Central memory CD8-positive, alpha-beta T cell (primary cell): ENCODE data around the gene KCND2.

Source experiments
- ATAC-seq: fragments of 150-1000 bp; cut with Tn5 transposase; replicated peaks from 2 replicates; pipeline ENCODE4 v1.10.0; 2022; ENCODE audit warnings: mild to moderate bottlenecking, moderate FRiP score, moderate number of reproducible peaks; ENCODE audit not compliant: poor library complexity, severe bottlenecking; ENCODE audit errors: extremely low read depth
- DNase-seq, 2 donors: peaks; one replicate each; pipeline ENCODE4 v3.0.0; 2021; ENCODE audit warnings: low spot score in 2 of 2
- H3K27ac Mint-ChIP-seq: one replicate; pipeline ENCODE4 v1.8.0; 2022; ENCODE audit warnings: low read depth, mild to moderate bottlenecking, moderate library complexity, mixed read lengths
- H3K27me3 Mint-ChIP-seq: one replicate; pipeline ENCODE4 v1.8.0; 2022; ENCODE audit warnings: mixed read lengths
- H3K36me3 Mint-ChIP-seq: one replicate; pipeline ENCODE4 v1.8.0; 2022; ENCODE audit warnings: mild to moderate bottlenecking, moderate library complexity, mixed read lengths; ENCODE audit not compliant: insufficient read depth
- H3K4me1 Mint-ChIP-seq: one replicate; pipeline ENCODE4 v1.8.0; 2022; ENCODE audit warnings: mixed read lengths
- H3K4me3 Mint-ChIP-seq: one replicate; pipeline ENCODE4 v1.8.0; 2022; ENCODE audit warnings: mild to moderate bottlenecking, moderate library complexity, mixed read lengths
- H3K9me3 Mint-ChIP-seq: one replicate; pipeline ENCODE4 v1.8.0; 2022; ENCODE audit warnings: mixed read lengths

Gene KCND2

DNA sequence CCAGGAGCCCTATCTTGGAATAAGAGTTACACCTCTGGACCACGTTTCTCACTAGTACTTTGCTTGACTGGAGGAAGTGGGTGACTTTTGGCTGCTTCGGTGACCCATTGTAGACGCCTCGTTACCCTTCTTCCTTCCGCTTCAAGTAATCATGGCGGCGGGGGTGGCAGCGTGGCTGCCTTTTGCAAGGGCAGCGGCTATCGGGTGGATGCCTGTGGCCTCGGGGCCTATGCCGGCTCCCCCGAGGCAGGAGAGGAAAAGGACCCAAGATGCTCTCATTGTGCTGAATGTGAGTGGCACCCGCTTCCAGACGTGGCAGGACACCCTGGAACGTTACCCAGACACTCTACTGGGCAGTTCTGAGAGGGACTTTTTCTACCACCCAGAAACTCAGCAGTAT is 1.5 kb downstream of the KCND2 start:
- no peak overlapping the region for H3K27ac Mint-ChIP-seq
- ATAC-seq = no peak
- H3K36me3 Mint-ChIP-seq = no peaks in the 10 kb centered on the region
- no peak for DNase-seq
- H3K4me1 Mint-ChIP-seq = no peaks in the 10 kb centered on the region
- no peak overlapping the region for H3K4me3 Mint-ChIP-seq
- peaks cover 9% of the 10 kb centered on the region for H3K9me3 Mint-ChIP-seq
- H3K27me3 Mint-ChIP-seq = no peaks in the 10 kb centered on the region

DNA sequence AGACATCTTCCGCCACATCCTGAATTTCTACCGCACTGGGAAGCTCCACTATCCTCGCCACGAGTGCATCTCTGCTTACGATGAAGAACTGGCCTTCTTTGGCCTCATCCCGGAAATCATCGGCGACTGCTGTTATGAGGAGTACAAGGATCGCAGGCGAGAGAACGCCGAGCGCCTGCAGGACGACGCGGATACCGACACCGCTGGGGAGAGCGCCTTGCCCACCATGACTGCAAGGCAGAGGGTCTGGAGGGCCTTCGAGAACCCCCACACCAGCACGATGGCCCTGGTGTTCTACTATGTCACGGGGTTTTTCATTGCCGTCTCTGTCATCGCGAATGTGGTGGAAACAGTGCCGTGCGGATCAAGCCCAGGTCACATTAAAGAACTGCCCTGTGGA is 1.9 kb downstream of the KCND2 start:
- no peaks in the 10 kb centered on the region for H3K36me3 Mint-ChIP-seq
- H3K4me3 Mint-ChIP-seq = no peak overlapping the region
- H3K9me3 Mint-ChIP-seq = peaks cover 9% of the 10 kb centered on the region
- no peaks in the 10 kb centered on the region for H3K27me3 Mint-ChIP-seq
- no peaks in the 10 kb centered on the region for H3K4me1 Mint-ChIP-seq
- no peak for DNase-seq
- no peak overlapping the region for H3K27ac Mint-ChIP-seq
- no peak for ATAC-seq

GRCh38 chr7:120276720-120277119 is 3.7 kb downstream of the KCND2 start:
- no peaks in the 10 kb centered on the region for H3K27me3 Mint-ChIP-seq
- H3K9me3 Mint-ChIP-seq = peaks cover 9% of the 10 kb centered on the region
- H3K27ac Mint-ChIP-seq = no peak overlapping the region
- no peaks in the 10 kb centered on the region for H3K4me1 Mint-ChIP-seq
- no peak for DNase-seq
- H3K36me3 Mint-ChIP-seq = no peaks in the 10 kb centered on the region
- no peak for ATAC-seq
- H3K4me3 Mint-ChIP-seq = no peak overlapping the region

DNA sequence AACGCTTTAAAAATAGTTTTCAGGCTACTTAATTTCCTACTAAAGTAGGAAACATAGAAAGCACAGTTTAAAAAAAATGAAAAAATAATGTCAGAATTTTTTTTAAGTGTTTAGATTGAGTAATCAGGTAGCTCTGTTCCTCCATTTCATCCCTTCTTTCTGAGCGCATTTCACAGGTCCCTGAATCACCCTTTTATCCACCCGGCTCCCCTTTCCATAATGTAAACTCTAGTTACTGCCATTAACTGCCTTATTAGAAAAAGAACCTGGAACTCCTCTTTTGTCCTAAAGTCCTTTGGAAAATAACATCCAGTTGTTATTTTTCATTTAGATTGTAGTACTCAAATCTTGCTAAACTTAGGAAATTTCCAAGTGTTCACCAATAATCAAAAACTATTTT is 5.8 kb downstream of the KCND2 start:
- ATAC-seq (no peak), DNase-seq (no peak)
- H3K27ac Mint-ChIP-seq = no peak overlapping the region
- no peaks in the 10 kb centered on the region for H3K4me1 Mint-ChIP-seq
- H3K9me3 Mint-ChIP-seq = peaks cover 21% of the 10 kb centered on the region
- H3K27me3 Mint-ChIP-seq = no peaks in the 10 kb centered on the region
- no peaks in the 10 kb centered on the region for H3K36me3 Mint-ChIP-seq
- no peak overlapping the region for H3K4me3 Mint-ChIP-seq

DNA sequence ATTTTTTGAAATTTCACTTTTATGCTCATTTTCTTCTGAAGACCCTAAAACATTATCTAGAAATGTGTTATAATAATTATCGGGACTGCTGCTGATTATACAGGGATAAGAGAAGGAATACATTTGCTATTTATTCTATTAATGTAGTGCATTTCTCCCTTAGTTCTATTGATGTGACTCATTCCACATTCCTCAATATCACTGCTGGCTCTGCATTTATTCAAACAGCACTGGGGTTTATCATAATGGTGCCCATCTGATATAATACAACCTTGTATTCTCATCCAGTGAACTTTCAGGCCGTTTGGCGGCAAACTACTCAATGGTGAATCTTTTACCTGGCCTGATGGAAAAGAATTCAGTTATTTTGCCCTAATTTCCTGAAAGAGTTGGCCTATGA is 7.8 kb downstream of the KCND2 start:
- Mint-ChIP-seq H3K4me3 (no peak overlapping the region), H3K36me3 (no peaks in the 10 kb centered on the region), H3K9me3 (peaks cover 12% of the 10 kb centered on the region), H3K27ac (no peak overlapping the region), H3K27me3 (no peaks in the 10 kb centered on the region), H3K4me1 (no peaks in the 10 kb centered on the region)
- DNase-seq (no peak), ATAC-seq (no peak)

- DNase-seq = no peak
- Mint-ChIP-seq H3K36me3 (no peaks in the 10 kb centered on the region), H3K9me3 (peaks cover 14% of the 10 kb centered on the region), H3K4me3 (no peak overlapping the region), H3K4me1 (no peaks in the 10 kb centered on the region), H3K27me3 (no peaks in the 10 kb centered on the region), H3K27ac (no peak overlapping the region)
- ATAC-seq = no peak
Observed at GRCh38 chr7:120293027-120293426, 20.1 kb downstream of the KCND2 start.

- ATAC-seq = no peak
- Mint-ChIP-seq H3K27ac (no peak overlapping the region), H3K27me3 (no peaks in the 10 kb centered on the region), H3K4me3 (no peak overlapping the region), H3K9me3 (peaks cover 7% of the 10 kb centered on the region), H3K36me3 (no peaks in the 10 kb centered on the region), H3K4me1 (no peaks in the 10 kb centered on the region)
- no peak for DNase-seq
Observed at GRCh38 chr7:120302190-120302589, 29.2 kb downstream of the KCND2 start.

DNA sequence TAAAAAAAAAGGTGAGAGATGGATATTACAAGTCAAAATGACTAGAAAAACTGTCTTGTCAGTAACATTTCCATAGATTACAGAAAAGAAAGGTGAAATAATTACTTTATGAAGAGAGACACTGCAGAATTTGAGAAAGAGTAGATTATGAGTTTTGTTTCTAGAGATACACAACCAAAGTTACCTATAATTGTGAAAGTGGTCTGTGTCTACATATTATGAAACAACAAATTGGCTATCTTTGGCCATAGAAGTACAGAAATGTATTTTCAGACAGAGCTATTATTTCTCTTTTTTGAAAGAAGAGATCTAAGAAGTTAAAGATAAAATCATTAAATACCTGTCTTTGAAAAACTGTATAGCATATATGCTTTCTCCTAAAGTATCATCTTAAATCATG is 30.1 kb downstream of the KCND2 start:
- no peaks in the 10 kb centered on the region for H3K27me3 Mint-ChIP-seq
- peaks cover 6% of the 10 kb centered on the region for H3K9me3 Mint-ChIP-seq
- DNase-seq (no peak), ATAC-seq (no peak)
- H3K4me3 Mint-ChIP-seq = no peak overlapping the region
- no peaks in the 10 kb centered on the region for H3K36me3 Mint-ChIP-seq
- no peak overlapping the region for H3K27ac Mint-ChIP-seq
- H3K4me1 Mint-ChIP-seq = no peaks in the 10 kb centered on the region

- Mint-ChIP-seq H3K4me1 (no peaks in the 10 kb centered on the region), H3K27me3 (no peaks in the 10 kb centered on the region), H3K9me3 (peaks cover 6% of the 10 kb centered on the region), H3K4me3 (no peak overlapping the region), H3K27ac (no peak overlapping the region), H3K36me3 (no peaks in the 10 kb centered on the region)
- DNase-seq (no peak), ATAC-seq (no peak)
Observed at GRCh38 chr7:120304674-120305073, 31.7 kb downstream of the KCND2 start.

DNA sequence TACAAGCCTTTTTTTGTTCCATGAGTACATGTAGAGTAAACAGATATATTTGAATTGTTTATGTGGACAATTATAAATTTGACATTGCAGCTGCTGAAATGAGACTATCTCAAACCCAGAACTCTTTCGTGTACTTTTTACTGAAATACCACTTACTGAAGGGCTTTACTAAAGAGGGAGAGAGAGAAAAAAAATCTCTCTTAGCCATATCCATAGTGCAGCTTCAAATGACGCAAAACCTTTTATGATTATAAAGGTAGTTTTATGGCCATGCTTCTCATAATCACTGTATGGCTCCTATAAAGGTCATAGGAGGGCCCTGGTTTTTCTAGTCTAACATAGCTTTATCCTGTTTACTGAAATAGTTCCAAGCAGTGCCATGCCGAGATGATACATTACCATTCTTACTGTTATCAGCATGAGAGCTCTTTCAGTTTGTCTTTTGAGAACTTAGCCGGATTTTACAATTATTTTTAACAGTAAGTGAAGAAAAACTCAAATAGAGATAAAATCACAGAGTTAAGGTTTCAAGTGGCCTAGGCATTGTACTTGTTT is 35.1 kb downstream of the KCND2 start:
- Mint-ChIP-seq H3K9me3 (peaks cover 6% of the 10 kb centered on the region), H3K27me3 (no peaks in the 10 kb centered on the region), H3K27ac (no peak overlapping the region), H3K4me3 (no peak overlapping the region), H3K36me3 (no peaks in the 10 kb centered on the region), H3K4me1 (no peaks in the 10 kb centered on the region)
- ATAC-seq = no peak
- DNase-seq = no peak

- ATAC-seq (no peak), DNase-seq (no peak)
- Mint-ChIP-seq H3K9me3 (no peaks in the 10 kb centered on the region), H3K27ac (no peak overlapping the region), H3K27me3 (no peaks in the 10 kb centered on the region), H3K4me1 (no peaks in the 10 kb centered on the region), H3K4me3 (no peak overlapping the region), H3K36me3 (no peaks in the 10 kb centered on the region)
Observed at GRCh38 chr7:120311028-120311788, 38.2 kb downstream of the KCND2 start.

GRCh38 chr7:120320218-120320961 is 47.4 kb downstream of the KCND2 start:
- no peak for ATAC-seq
- H3K27ac Mint-ChIP-seq = no peak overlapping the region
- no peak overlapping the region for H3K4me3 Mint-ChIP-seq
- DNase-seq = no peak
- peaks cover 9% of the 10 kb centered on the region for H3K9me3 Mint-ChIP-seq
- H3K36me3 Mint-ChIP-seq = no peaks in the 10 kb centered on the region
- no peaks in the 10 kb centered on the region for H3K4me1 Mint-ChIP-seq
- no peaks in the 10 kb centered on the region for H3K27me3 Mint-ChIP-seq

GRCh38 chr7:120327054-120327453 is 54.1 kb downstream of the KCND2 start:
- Mint-ChIP-seq H3K4me3 (no peak overlapping the region), H3K27me3 (no peaks in the 10 kb centered on the region), H3K4me1 (no peaks in the 10 kb centered on the region), H3K9me3 (no peaks in the 10 kb centered on the region), H3K36me3 (no peaks in the 10 kb centered on the region), H3K27ac (no peak overlapping the region)
- ATAC-seq (no peak), DNase-seq (no peak)
